Mesendoderm (in vitro differentiated cells): Measurements from ENCODE around the gene VENTX. TPM values are rescaled to one million over a fixed set of nuclear protein-coding genes. Genes with fewer than 3 reads are reported as not detected.

Experiments used
- DNase-seq: peaks from one replicate; pipeline ENCODE4 v3.0.0; 2013
- H2AK5ac ChIP-seq: 2 replicates; pipeline ENCODE4 v1.6.1; 2013; ENCODE audit warnings: low read length, inconsistent platforms
- H2BK120ac ChIP-seq: 2 replicates; pipeline ENCODE4 v1.6.1; 2013; ENCODE audit warnings: low read depth, mild to moderate bottlenecking, low read length, moderate library complexity, mixed read lengths
- H2BK15ac ChIP-seq: replicated peaks from 2 replicates; pipeline ENCODE4 v1.6.1; 2013; ENCODE audit warnings: low read depth, mild to moderate bottlenecking, moderate library complexity
- H2BK5ac ChIP-seq: 2 replicates; pipeline ENCODE4 v1.6.1; 2013; ENCODE audit warnings: low read length, inconsistent platforms
- H3K18ac ChIP-seq: 2 replicates; pipeline ENCODE4 v1.6.1; 2013; ENCODE audit warnings: mild to moderate bottlenecking, low read length, mixed read lengths
- H3K23ac ChIP-seq: one replicate; pipeline ENCODE4 v1.6.1; 2013; ENCODE audit warnings: low read length
- H3K27ac ChIP-seq: 2 replicates; pipeline ENCODE4 v1.5.1; 2013; ENCODE audit warnings: low read depth, mild to moderate bottlenecking, inconsistent platforms, low read length, moderate library complexity
- H3K27me3 ChIP-seq: 2 replicates; pipeline ENCODE4 v1.6.1; 2013; ENCODE audit warnings: low read length, control low read depth, mild to moderate bottlenecking, inconsistent platforms; ENCODE audit not compliant: insufficient read depth, poor library complexity
- H3K36me3 ChIP-seq: 2 replicates; pipeline ENCODE4 v1.6.1; 2013; ENCODE audit warnings: low read length, inconsistent platforms; ENCODE audit not compliant: control insufficient read depth, insufficient read depth
- H3K4ac ChIP-seq: one replicate; pipeline ENCODE4 v1.6.1; 2013; ENCODE audit warnings: low read depth, mild to moderate bottlenecking, low read length, moderate library complexity
- H3K4me1 ChIP-seq: 2 replicates; pipeline ENCODE4 v1.6.1; 2013; ENCODE audit warnings: low read depth, low read length, inconsistent platforms; ENCODE audit not compliant: control insufficient read depth
- H3K4me2 ChIP-seq: 2 replicates; pipeline ENCODE4 v1.6.1; 2013; ENCODE audit warnings: low read length
- H3K4me3 ChIP-seq: 2 replicates; pipeline ENCODE4 v1.5.1; 2013; ENCODE audit warnings: mild to moderate bottlenecking, low read length
- H3K56ac ChIP-seq: one replicate; pipeline ENCODE4 v1.6.1; 2013; ENCODE audit warnings: low read length
- H3K79me1 ChIP-seq: 2 replicates; pipeline ENCODE4 v1.6.1; 2013; ENCODE audit warnings: low read length, inconsistent platforms
- H3K79me2 ChIP-seq: 2 replicates; pipeline ENCODE4 v1.6.1; 2013; ENCODE audit warnings: mild to moderate bottlenecking, low read length; ENCODE audit not compliant: control insufficient read depth, insufficient read depth
- H3K9ac ChIP-seq: 2 replicates; pipeline ENCODE4 v1.6.1; 2013; ENCODE audit warnings: low read length, inconsistent platforms
- H4K5ac ChIP-seq: one replicate; pipeline ENCODE4 v1.6.1; 2013; ENCODE audit warnings: low read length
- H4K8ac ChIP-seq: one replicate; pipeline ENCODE4 v1.6.1; 2013; ENCODE audit warnings: low read depth, mild to moderate bottlenecking, control low read depth, low read length, moderate library complexity
- WGBS: extraction: QIAGEN DNeasy Blood & Tissue Kit; methylation state at CpG from one replicate; pipeline ENCODE4 v1.1.7; 2013; ENCODE audit warnings: low lambda C conversion rate, missing lambda C conversion rate; ENCODE audit not compliant: insufficient coverage; ENCODE audit errors: extremely low coverage; 5-methylcytosine and 5-hydroxymethylcytosine counted together
- polyA plus RNA-seq, 2 experiments: library from polyadenylated mRNA; stranded (reverse); fragments of 200-250 nt; gene quantifications; one replicate each; pipeline ENCODE4 v1.2.3, GENCODE V29; 2013

The VENTX gene, protein sequence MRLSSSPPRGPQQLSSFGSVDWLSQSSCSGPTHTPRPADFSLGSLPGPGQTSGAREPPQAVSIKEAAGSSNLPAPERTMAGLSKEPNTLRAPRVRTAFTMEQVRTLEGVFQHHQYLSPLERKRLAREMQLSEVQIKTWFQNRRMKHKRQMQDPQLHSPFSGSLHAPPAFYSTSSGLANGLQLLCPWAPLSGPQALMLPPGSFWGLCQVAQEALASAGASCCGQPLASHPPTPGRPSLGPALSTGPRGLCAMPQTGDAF
- 2.1 TPM for polyA plus RNA-seq (2013, experiment 1 of 2)
- 2.0 TPM for polyA plus RNA-seq (2013, experiment 2 of 2)

- Histone ChIP-seq H3K79me2 (no peaks in the 10 kb centered on the region), H3K18ac (peak within 1 kb of the TSS; percentile 62), H3K4me3 (peak within 1 kb of the TSS; percentile 39), H3K4me1 (peaks cover 3% of the 10 kb centered on the region), H3K23ac (peak within 1 kb of the TSS; percentile 99), H3K4ac (peak within 1 kb of the TSS; percentile 48), H3K56ac (peak within 1 kb of the TSS; percentile 90), H3K4me2 (peak within 1 kb of the TSS; percentile 57), H2BK120ac (peak within 1 kb of the TSS; percentile 1), H4K8ac (no peak within 1 kb of the TSS), H3K79me1 (no peaks in the 10 kb centered on the region), H2AK5ac (no peak within 1 kb of the TSS), H2BK5ac (peak within 1 kb of the TSS; percentile 30), H4K5ac (no peak within 1 kb of the TSS), H3K27ac (peak within 1 kb of the TSS; percentile 42), H3K9ac (peak within 1 kb of the TSS; percentile 77), H3K36me3 (no peaks in the 10 kb centered on the region), H2BK15ac (no peak within 1 kb of the TSS), H3K27me3 (peaks cover 14% of the 10 kb centered on the region)
- no CpG with 5 or more reads among the region's 60 CpGs for WGBS
- peak; percentile 99 for DNase-seq
These were observed at the start of gene VENTX for GRCh38 chr10:133237588-133238465. Gene VENTX (plus strand): TSS chr10:133237855. CDS start chr10:133237915, 60 bp downstream.

- Histone ChIP-seq H3K4me3 (no peak overlapping the region), H3K27me3 (no peaks in the 10 kb centered on the region), H3K4me1 (no peaks in the 10 kb centered on the region), H2AK5ac (no peak overlapping the region), H3K27ac (no peak overlapping the region), H3K79me1 (no peaks in the 10 kb centered on the region), H3K18ac (no peak overlapping the region), H3K56ac (no peak overlapping the region), H3K9ac (no peak overlapping the region), H4K8ac (no peak overlapping the region), H3K4me2 (no peak overlapping the region), H3K79me2 (no peaks in the 10 kb centered on the region), H2BK5ac (no peak overlapping the region), H2BK120ac (no peak overlapping the region), H3K36me3 (no peaks in the 10 kb centered on the region), H3K4ac (no peak overlapping the region), H4K5ac (no peak overlapping the region), H3K23ac (no peak overlapping the region), H2BK15ac (no peak overlapping the region)
- no CpG with 5 or more reads among the region's 38 CpGs for WGBS
- no peak for DNase-seq
These were observed 49.6 kb upstream of the VENTX start for GRCh38 chr10:133187906-133188681.

GRCh38 chr10:133189256-133189655, 48.4 kb upstream of the VENTX start:
- Histone ChIP-seq H3K36me3 (no peaks in the 10 kb centered on the region), H2AK5ac (no peak overlapping the region), H3K4me1 (no peaks in the 10 kb centered on the region), H3K4me2 (no peak overlapping the region), H3K4me3 (no peak overlapping the region), H2BK5ac (no peak overlapping the region), H3K9ac (no peak overlapping the region), H3K4ac (no peak overlapping the region), H2BK120ac (no peak overlapping the region), H3K18ac (no peak overlapping the region), H3K79me2 (no peaks in the 10 kb centered on the region), H4K5ac (no peak overlapping the region), H3K23ac (no peak overlapping the region), H2BK15ac (no peak overlapping the region), H3K27ac (no peak overlapping the region), H3K79me1 (no peaks in the 10 kb centered on the region), H3K27me3 (no peaks in the 10 kb centered on the region), H4K8ac (no peak overlapping the region), H3K56ac (no peak overlapping the region)
- no CpG with 5 or more reads among the region's 22 CpGs for WGBS
- no peak for DNase-seq

GRCh38 chr10:133189726-133190125, 47.9 kb upstream of the VENTX start:
- H2BK15ac ChIP-seq, result no peak overlapping the region
- H3K36me3 ChIP-seq, result no peaks in the 10 kb centered on the region
- H4K8ac ChIP-seq, result no peak overlapping the region
- H4K5ac ChIP-seq, result no peak overlapping the region
- no peak overlapping the region for H2BK5ac ChIP-seq
- no peak overlapping the region for H3K4me3 ChIP-seq
- H2AK5ac ChIP-seq, result no peak overlapping the region
- no peak for DNase-seq
- no peaks in the 10 kb centered on the region for H3K79me2 ChIP-seq
- H3K79me1 ChIP-seq, result no peaks in the 10 kb centered on the region
- no peaks in the 10 kb centered on the region for H3K27me3 ChIP-seq
- H3K9ac ChIP-seq, result no peak overlapping the region
- H3K56ac ChIP-seq, result no peak overlapping the region
- no peaks in the 10 kb centered on the region for H3K4me1 ChIP-seq
- H3K4me2 ChIP-seq, result no peak overlapping the region
- H3K18ac ChIP-seq, result no peak overlapping the region
- no peak overlapping the region for H3K27ac ChIP-seq
- H3K23ac ChIP-seq, result no peak overlapping the region
- H3K4ac ChIP-seq, result no peak overlapping the region
- no CpG with 5 or more reads among the region's 14 CpGs for WGBS
- H2BK120ac ChIP-seq, result no peak overlapping the region

- no peak overlapping the region for H4K8ac ChIP-seq
- H3K9ac ChIP-seq, result no peak overlapping the region
- H3K4me2 ChIP-seq, result no peak overlapping the region
- no peak overlapping the region for H3K23ac ChIP-seq
- H3K79me1 ChIP-seq, result no peaks in the 10 kb centered on the region
- no peaks in the 10 kb centered on the region for H3K4me1 ChIP-seq
- H3K18ac ChIP-seq, result no peak overlapping the region
- no peak for DNase-seq
- H3K4me3 ChIP-seq, result no peak overlapping the region
- H3K36me3 ChIP-seq, result no peaks in the 10 kb centered on the region
- H2BK120ac ChIP-seq, result no peak overlapping the region
- no peak overlapping the region for H4K5ac ChIP-seq
- no peaks in the 10 kb centered on the region for H3K27me3 ChIP-seq
- H3K56ac ChIP-seq, result no peak overlapping the region
- no peak overlapping the region for H3K27ac ChIP-seq
- WGBS, result no CpG with 5 or more reads among the region's 10 CpGs
- no peak overlapping the region for H2AK5ac ChIP-seq
- H3K4ac ChIP-seq, result no peak overlapping the region
- H2BK5ac ChIP-seq, result no peak overlapping the region
- no peaks in the 10 kb centered on the region for H3K79me2 ChIP-seq
- H2BK15ac ChIP-seq, result no peak overlapping the region
These were observed 47.4 kb upstream of the VENTX start for GRCh38 chr10:133190225-133190624.
